Left ventricle myocardium superior (tissue), 1 donor: ENCODE measurements around the gene MAD1L1. TPM values are rescaled to one million over a fixed set of nuclear protein-coding genes. Genes with fewer than 3 reads are reported as not detected.
"Not testable (repeated sequence)": the region's sequence is repeated elsewhere in the genome, so short reads cannot be mapped to it uniquely, and the experiment has no call there.

ENCODE experiments used
- ATAC-seq: fragments of 200-7000 bp; cut with Tn5 transposase; one replicate; pipeline ENCODE4 v1.9.1; 2020; ENCODE audit warnings: mild to moderate bottlenecking, moderate library complexity
- DNase-seq: peaks from one replicate; pipeline ENCODE4 v3.0.0-alpha.2; 2020
- intact Hi-C: fragments of 100-400 bp; cut with micrococcal nuclease; formaldehyde crosslinking; loops from one replicate; pipeline ENCODE4 v1.11.0; 2022
- total RNA-seq: library from RNA; stranded (reverse); fragmentation: NEBNext Ultra II Directional; extraction: Animal tissue kit (Norgen Biotek cat#: 25700); gene quantifications from one replicate; pipeline ENCODE4 v1.2.1, GENCODE V29; 2021
- donor health status: DM: no; HTN: yes; CAD: no; lungs with severe emphysema.

MAD1L1 gene
- total RNA-seq, 1 donor from 2014 or later, result 19.1 TPM

DNA sequence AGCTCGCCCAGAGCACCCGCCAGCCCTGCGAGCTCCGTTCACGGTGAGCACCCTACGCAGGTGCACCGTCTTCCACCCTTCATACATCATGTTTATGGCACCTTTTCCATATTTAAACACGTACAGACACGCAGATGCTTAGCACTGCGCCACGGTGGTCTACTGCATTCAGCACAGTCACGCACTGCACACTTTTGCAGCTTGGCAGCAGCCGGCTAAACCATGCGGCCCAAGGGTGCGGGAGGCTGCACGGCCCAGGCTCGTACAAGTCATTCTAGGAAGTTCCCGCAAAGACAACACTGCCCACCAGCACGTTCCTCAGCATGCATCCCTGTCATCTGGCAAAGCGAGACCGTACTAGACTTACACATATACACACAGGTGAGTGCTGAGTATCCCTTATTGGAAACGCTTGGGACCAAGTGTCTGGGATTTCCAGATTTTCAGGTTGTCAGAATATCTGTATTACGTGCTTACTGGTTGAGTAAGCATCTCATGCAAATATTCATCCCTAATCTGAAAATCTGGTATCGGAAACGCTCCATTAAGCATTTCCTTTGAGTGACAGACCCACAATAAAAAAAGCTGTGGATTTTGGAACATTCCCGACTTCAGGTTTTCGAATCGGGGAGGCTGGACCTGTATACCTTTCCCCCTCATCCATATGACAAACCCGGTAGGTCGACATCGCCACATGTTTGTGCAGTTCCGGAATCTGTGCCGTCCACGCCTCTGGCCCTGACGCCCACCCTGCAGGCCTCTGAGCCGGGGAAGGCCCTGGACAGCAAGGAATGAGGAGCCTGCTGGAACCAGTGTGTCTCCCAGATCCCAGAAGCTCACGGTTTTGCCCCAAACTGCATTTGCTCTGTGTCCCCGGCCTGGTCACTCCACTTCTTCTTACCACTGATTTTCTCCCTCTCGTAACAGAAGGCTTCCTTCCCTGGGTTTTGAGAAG, 340.5 kb downstream of the MAD1L1 start:
- DNase-seq, result no peak
- no peak for ATAC-seq
- intact Hi-C loops, result no loop called here

DNA sequence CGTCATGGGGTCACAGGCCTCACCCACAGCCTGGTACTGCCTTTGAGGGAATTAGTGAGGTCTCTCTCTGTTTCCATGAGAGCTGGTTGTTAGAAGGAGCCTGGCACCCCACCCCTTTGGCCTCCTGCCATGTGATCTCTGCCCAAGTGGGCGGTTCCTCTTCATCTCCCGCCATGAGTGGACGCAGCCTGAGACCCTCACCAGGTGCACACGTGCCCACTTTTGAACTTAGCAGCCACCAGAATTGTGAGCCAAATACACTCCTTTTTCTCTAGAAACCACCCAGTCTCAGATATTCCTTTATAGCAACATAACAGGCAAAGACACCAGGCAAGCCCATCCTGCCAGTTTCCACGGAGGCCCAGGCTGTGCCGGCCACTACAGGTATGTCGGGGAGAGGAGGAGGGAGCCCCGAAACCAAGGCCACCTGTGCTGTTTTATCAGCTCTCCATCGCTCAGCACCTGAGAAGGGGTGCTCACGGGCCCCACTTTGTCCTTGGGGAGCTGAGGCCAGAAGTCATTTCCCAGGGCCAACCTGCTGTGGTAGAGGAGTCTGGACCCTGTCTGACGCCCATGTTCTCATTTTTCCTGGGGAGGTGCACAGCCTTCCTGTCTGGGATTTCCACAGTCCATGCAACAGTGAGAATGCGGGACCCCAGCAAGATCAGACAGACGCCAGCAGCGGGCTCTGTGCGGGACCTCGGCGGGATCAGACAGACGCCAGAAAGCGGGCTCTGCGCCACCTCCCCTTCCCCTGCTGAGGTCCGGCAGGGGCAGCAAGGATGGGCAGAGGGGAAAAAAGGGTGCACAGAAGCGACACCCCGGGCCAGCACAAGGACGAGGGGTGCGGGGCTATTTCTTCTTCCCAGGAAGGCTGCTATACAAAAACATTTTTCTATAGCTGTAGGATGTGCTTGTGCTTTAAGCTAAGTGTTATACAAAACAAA, 342.2 kb downstream of the MAD1L1 start:
- DNase-seq (no peak), ATAC-seq (no peak)
- intact Hi-C loops, result no loop called here

- no peak for ATAC-seq
- intact Hi-C loops, result no loop called here
- DNase-seq, result no peak
These were observed 343.1 kb downstream of the MAD1L1 start for GRCh38 chr7:1889556-1890181.

DNA sequence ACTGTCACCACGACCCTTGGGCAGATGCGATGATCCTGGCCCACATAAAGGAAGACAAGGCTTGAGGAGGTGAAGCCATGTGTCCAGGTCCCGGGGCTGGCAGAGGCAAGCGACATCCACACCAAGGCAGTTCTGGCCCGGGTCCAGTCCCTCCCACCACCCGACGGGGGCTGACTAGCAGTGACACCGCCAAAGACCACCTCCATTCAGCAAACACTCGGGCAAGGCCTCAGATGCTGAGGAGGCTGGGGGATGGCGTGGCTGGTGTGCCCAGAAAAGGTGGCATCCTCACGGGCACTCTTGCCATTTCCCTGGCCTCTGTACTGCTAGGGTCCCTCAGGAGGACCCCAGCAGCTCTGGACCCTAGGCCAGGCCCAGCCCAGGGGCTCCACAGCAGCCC, 343.7 kb downstream of the MAD1L1 start:
- no peak for DNase-seq
- intact Hi-C loops, result no loop called here
- ATAC-seq, result no peak

DNA sequence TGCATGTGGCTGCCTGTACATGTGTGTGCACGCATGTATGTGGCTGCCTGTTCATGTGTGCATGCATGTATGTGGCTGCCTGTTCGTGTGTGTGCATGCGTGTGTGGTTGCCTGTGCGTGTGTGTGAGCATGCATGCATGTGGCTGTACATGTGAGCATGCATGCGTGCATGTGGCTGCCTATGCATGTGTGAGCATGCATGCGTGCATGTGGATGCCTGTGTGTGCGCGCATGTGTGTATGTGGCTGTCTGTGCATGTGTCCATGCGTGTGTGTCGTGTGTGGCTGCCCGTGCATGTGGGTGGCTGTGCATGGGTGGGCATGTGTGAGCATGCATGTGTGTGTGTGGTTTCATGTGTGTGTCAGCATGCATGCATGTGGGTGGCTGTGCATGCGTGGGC, 344.3 kb downstream of the MAD1L1 start:
- ATAC-seq, result no peak
- no peak for DNase-seq
- intact Hi-C loops, result no loop called here

DNA sequence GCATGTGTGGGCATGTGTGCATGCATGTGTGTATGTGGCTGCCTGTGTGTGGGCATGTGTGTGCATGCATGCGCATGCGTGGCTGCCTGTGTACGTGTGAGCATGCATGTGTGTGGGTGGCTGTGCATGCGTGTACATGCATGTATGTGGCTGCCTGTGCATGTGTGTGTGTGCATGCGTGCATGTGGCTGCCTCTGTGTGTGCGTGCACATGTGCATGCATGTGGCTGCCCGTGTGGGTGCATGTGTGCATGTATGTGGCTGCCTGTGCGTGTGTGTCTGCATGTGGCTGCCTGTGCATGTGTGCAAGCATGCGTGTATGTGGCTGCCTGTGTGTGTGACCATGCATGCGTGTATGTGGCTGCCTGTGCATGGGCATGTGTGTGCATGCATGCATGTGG, 345.5 kb downstream of the MAD1L1 start:
- intact Hi-C loops, result no loop called here
- DNase-seq, result no peak
- no peak for ATAC-seq

- intact Hi-C loops, result no loop called here
- peak; percentile 89 for ATAC-seq
These were observed 346.2 kb downstream of the MAD1L1 start for GRCh38 chr7:1886361-1887064.

GRCh38 chr7:1885465-1886226, 347.1 kb downstream of the MAD1L1 start:
- ATAC-seq (peak; percentile 6), DNase-seq (no peak)
- intact Hi-C loops, result no loop called here

More at GRCh38 chr7:1886361-1887064, 346.2 kb downstream of the MAD1L1 start:
- peak; percentile 76 for DNase-seq

- DNase-seq (no peak), ATAC-seq (no peak)
- intact Hi-C loops, result no loop called here
These were observed 348.0 kb downstream of the MAD1L1 start for GRCh38 chr7:1884583-1885350.

DNA sequence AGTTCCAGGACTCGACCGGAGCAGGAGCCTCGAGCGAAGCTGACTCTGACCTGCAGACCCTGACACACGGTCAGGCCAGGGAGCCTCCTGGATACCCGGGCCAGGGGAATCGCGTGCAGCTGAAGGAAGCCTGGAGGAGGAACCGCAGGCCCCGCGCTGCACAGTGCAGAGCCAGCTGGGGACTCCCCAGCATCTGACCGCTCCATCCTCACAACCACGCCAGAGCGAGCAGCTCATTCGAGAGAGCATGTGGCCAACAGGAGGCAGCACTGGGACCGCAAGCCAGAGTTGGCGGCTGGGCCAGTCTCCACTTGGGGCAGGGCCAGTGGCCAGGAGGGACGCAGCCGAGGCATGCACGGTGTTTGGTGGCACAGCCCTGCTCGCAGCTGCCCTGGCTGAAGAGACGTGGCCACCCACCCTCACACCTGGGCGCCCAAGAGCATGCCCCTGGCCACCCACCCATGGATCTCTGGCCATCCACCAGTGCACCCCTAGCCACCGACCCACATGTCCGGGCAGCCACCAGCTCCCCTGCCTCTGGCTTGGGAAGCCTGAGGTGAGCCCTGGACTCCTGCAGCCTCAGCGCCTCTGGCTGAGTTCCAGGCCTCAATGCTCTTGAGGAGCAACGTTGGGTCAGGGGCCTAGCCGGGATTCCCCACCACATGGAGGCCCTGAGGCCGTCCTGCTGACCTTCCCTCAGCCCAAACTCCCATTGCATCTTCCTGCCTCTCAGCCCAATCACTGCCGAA, 348.7 kb downstream of the MAD1L1 start:
- intact Hi-C loops, result no loop called here
- ATAC-seq, result no peak
- DNase-seq, result no peak

- DNase-seq (no peak), ATAC-seq (no peak)
- intact Hi-C loops, result no loop called here
These were observed 349.5 kb downstream of the MAD1L1 start for GRCh38 chr7:1883031-1883761.

GRCh38 chr7:1882451-1882850, 350.3 kb downstream of the MAD1L1 start:
- intact Hi-C loops, result no loop called here
- DNase-seq (no peak), ATAC-seq (no peak)

GRCh38 chr7:1881946-1882345, 350.8 kb downstream of the MAD1L1 start:
- intact Hi-C loops, result no loop called here
- DNase-seq, result no peak

DNA sequence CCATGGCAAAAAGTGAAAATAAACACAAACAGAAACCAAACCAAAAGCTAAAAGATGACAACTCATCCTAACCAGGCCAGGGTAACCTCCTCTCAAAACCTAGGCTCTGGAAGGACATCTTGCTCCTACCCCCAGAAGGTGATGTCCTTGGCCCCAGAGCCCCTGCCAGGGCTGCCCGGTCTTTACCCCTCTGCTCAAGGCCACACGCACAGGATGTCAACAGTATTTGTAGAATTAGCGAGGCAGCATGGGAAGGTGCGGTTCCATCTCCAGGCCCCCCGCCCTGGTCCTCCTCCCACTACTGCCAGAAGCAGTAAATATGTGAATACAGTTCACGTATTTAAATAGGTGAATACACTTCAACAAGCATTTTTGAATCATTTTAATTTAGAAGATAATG, 356.1 kb downstream of the MAD1L1 start:
- ATAC-seq, DNase-seq, intact Hi-C loops: not testable (repeated sequence)

More at GRCh38 chr7:1881946-1882345, 350.8 kb downstream of the MAD1L1 start:
- no peak for ATAC-seq

DNA sequence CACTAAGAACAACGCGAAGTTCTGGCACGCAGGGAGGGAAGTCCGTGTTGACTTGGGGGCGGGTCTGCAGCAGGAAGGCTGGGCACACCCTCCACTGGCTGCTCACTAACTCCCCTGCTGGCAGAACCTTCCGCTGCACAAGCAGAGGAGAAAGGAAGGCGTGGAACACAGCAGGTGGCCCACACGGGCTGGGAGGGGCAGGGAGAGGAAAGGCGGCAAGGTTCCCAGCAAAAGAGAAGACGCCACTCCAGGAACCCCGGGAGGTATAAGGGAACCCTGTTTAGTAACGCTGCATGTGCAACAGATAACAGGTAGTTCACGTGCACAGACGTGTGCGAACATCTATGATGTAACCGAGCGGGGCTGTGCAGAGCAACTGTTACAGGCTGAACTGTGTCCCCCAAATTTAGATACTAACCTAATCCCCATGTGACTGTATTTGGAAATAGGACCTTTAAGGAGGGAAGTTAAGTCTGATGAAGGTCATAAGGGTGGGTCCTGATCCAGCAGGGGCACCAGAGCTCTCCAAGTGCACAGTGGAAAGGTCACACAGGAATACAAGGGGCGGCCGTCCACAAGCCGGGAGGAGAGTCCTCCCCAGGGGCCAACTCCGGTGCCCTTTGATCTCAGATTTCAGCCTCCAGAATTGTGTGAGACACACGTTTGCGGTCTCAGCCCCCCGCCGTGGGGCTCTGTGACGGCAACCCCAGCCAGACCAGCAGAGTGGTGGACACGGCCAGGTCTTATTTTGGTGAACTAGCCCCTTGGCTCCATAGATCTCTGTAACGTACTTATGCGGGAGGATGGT, 357.1 kb downstream of the MAD1L1 start:
- DNase-seq, intact Hi-C loops: not testable (repeated sequence)
- peak; percentile 88 for ATAC-seq
